IMR-90 (cell line): Measurements from ENCODE around the gene NCLN. TPM values are rescaled to one million over a fixed set of nuclear protein-coding genes. Genes with fewer than 3 reads are reported as not detected.

Experiments
- ATAC-seq: fragments of 200-7000 bp; cut with Tn5 transposase; 2 replicates; pipeline ENCODE4 v1.9.1; 2020; ENCODE audit warnings: low read depth, mild to moderate bottlenecking, moderate library complexity
- BruUV-seq: library from RNA; stranded (reverse); fragments of 400-500 nt; replicated peaks from 2 replicates; lab custom pipeline; 2021; lab: Mats Ljungman, UMichigan
- CTCF ChIA-PET: fragments of 300-600 bp; formaldehyde crosslinking; extraction: SDS; loops from one replicate; lab custom pipeline; 2021; ENCODE audit warnings: antibody characterized with exemption; lab: Yijun Ruan, JAX
- POLR2A ChIA-PET: fragments of 300-600 bp; sonication (Branson Sonifier 250); formaldehyde crosslinking; loops from one replicate; lab custom pipeline; 2022; ENCODE audit warnings: antibody characterized with exemption; ENCODE audit not compliant: unreplicated experiment; lab: Charles Lee
- DNase-seq: peaks from one replicate; pipeline ENCODE4 v3.0.0; 2013
- H2AFZ ChIP-seq: replicated peaks from 2 replicates; pipeline ENCODE3; 2013; ENCODE audit warnings: low read length, mild to moderate bottlenecking; ENCODE audit not compliant: poor library complexity
- H2AK5ac ChIP-seq: 2 replicates; pipeline ENCODE4 v1.6.1; 2013; ENCODE audit warnings: low read depth, low read length, inconsistent platforms
- H2AK9ac ChIP-seq: replicated peaks from 2 replicates; pipeline ENCODE3; 2013; ENCODE audit warnings: mild to moderate bottlenecking, low read depth, low read length, moderate library complexity; ENCODE audit not compliant: poor library complexity
- H2BK120ac ChIP-seq: 2 replicates; pipeline ENCODE4 v1.6.1; 2013; ENCODE audit warnings: low read depth, low read length, inconsistent platforms
- H2BK15ac ChIP-seq: 3 replicates; pipeline ENCODE4 v1.6.1; 2013; ENCODE audit warnings: low read depth, low read length, inconsistent platforms
- H2BK20ac ChIP-seq: 2 replicates; pipeline ENCODE4 v1.6.1; 2013; ENCODE audit warnings: low read depth, mild to moderate bottlenecking, inconsistent platforms, low read length, moderate library complexity
- H2BK5ac ChIP-seq: 2 replicates; pipeline ENCODE4 v1.6.1; 2013; ENCODE audit warnings: mild to moderate bottlenecking, low read depth, low read length, inconsistent platforms; ENCODE audit not compliant: poor library complexity, severe bottlenecking
- H3K14ac ChIP-seq: replicated peaks from 2 replicates; pipeline ENCODE4 v1.6.1; 2013; ENCODE audit warnings: low read depth, low read length, inconsistent platforms
- H3K18ac ChIP-seq: 2 replicates; pipeline ENCODE4 v1.6.1; 2013; ENCODE audit warnings: low read depth, low read length, control low read depth
- H3K23ac ChIP-seq: 2 replicates; pipeline ENCODE4 v1.6.1; 2013; ENCODE audit warnings: low read depth, low read length, inconsistent platforms
- H3K27ac ChIP-seq: 2 replicates; pipeline ENCODE4 v1.5.1; 2013; ENCODE audit warnings: mild to moderate bottlenecking, control low read depth, low read length; ENCODE audit not compliant: insufficient read depth
- H3K27me3 ChIP-seq: 2 replicates; pipeline ENCODE4 v1.6.1; 2013; ENCODE audit warnings: low read length; ENCODE audit not compliant: control insufficient read depth, insufficient read depth
- H3K36me3 ChIP-seq: 2 replicates; pipeline ENCODE4 v1.6.1; 2013; ENCODE audit warnings: low read length, mixed read lengths; ENCODE audit not compliant: control insufficient read depth, insufficient read depth
- H3K4ac ChIP-seq: 2 replicates; pipeline ENCODE4 v1.6.1; 2013; ENCODE audit warnings: low read depth, low read length, inconsistent platforms
- H3K4me1 ChIP-seq: 2 replicates; pipeline ENCODE4 v1.6.1; 2013; ENCODE audit warnings: low read length, mixed read lengths; ENCODE audit not compliant: control insufficient read depth, insufficient read depth
- H3K4me2 ChIP-seq: 2 replicates; pipeline ENCODE4 v1.6.1; 2013; ENCODE audit warnings: low read depth, mild to moderate bottlenecking, control low read depth, low read length, moderate library complexity
- H3K4me3 ChIP-seq: 2 replicates; pipeline ENCODE4 v1.5.1; 2013; ENCODE audit warnings: low read depth, mild to moderate bottlenecking, control low read depth, low read length, moderate library complexity; ENCODE audit not compliant: insufficient read depth
- H3K56ac ChIP-seq: 2 replicates; pipeline ENCODE4 v1.6.1; 2013; ENCODE audit warnings: low read length, inconsistent platforms; ENCODE audit not compliant: insufficient read depth; ENCODE audit errors: extremely low read depth
- H3K79me1 ChIP-seq, 2 experiments: 2 replicates each; pipeline ENCODE4 v1.6.1; 2013; ENCODE audit warnings: low read length in 2 of 2, inconsistent platforms in 1 of 2, low read depth in 1 of 2
- H3K9ac ChIP-seq: 2 replicates; pipeline ENCODE4 v1.6.1; 2013; ENCODE audit warnings: low read depth, low read length, control low read depth
- H3K9me1 ChIP-seq: 2 replicates; pipeline ENCODE4 v1.6.1; 2013; ENCODE audit warnings: low read length, inconsistent platforms; ENCODE audit not compliant: insufficient read depth
- H3K9me3 ChIP-seq: 2 replicates; pipeline ENCODE4 v1.6.1; 2013; ENCODE audit warnings: low read length; ENCODE audit not compliant: control insufficient read depth, insufficient read depth
- H4K20me1 ChIP-seq: 2 replicates; pipeline ENCODE4 v1.6.1; 2013; ENCODE audit warnings: low read length, inconsistent platforms; ENCODE audit not compliant: insufficient read depth
- H4K5ac ChIP-seq: 2 replicates; pipeline ENCODE4 v1.6.1; 2013; ENCODE audit warnings: mild to moderate bottlenecking, low read depth, low read length, control low read depth
- H4K8ac ChIP-seq, 2 experiments: 2 replicates each; pipeline ENCODE4 v1.6.1; 2013; ENCODE audit warnings: low read depth in 2 of 2, low read length in 2 of 2, control low read depth in 1 of 2, inconsistent platforms in 1 of 2
- H4K91ac ChIP-seq: 2 replicates; pipeline ENCODE4 v1.6.1; 2013; ENCODE audit warnings: low read depth, low read length, inconsistent platforms; ENCODE audit not compliant: insufficient read depth
- CEBPB ChIP-seq: IDR thresholded peaks from 2 replicates; pipeline ENCODE4 v1.6.1; 2012; ENCODE audit warnings: low read depth, low read length, improper control_type of control experiment
- CHD1 ChIP-seq: IDR thresholded peaks from 2 replicates; pipeline ENCODE4 v1.6.1; 2012; ENCODE audit warnings: low read depth, low read length, improper control_type of control experiment
- MAFK ChIP-seq: IDR thresholded peaks from 2 replicates; pipeline ENCODE4 v1.6.1; 2012; ENCODE audit warnings: low read depth, low read length, improper control_type of control experiment
- MAZ ChIP-seq: IDR thresholded peaks from 2 replicates; pipeline ENCODE4 v1.6.1; 2012; ENCODE audit warnings: low read depth, mild to moderate bottlenecking, low read length, improper control_type of control experiment, moderate library complexity, borderline replicate concordance
- MXI1 ChIP-seq: IDR thresholded peaks from 2 replicates; pipeline ENCODE4 v1.6.1; 2012; ENCODE audit warnings: low read depth, mild to moderate bottlenecking, low read length, moderate library complexity, borderline replicate concordance
- NFE2L2 ChIP-seq: fragments of 150-350 bp; IDR thresholded peaks from 2 replicates; pipeline ENCODE4 v1.6.1; 2016; ENCODE audit warnings: low read depth, mild to moderate bottlenecking, low read length
- POLR2A ChIP-seq: IDR thresholded peaks from 2 replicates; pipeline ENCODE4 v1.6.1; 2012; ENCODE audit warnings: mild to moderate bottlenecking, low read depth, low read length
- RAD21 ChIP-seq: IDR thresholded peaks from 2 replicates; pipeline ENCODE4 v1.6.1; 2012; ENCODE audit warnings: low read length, improper control_type of control experiment
- RFX5 ChIP-seq: IDR thresholded peaks from 2 replicates; pipeline ENCODE4 v1.8.0; 2012; ENCODE audit warnings: low read depth, mild to moderate bottlenecking, low read length, moderate library complexity
- SMC3 ChIP-seq: fragments of 150-350 bp; IDR thresholded peaks from 2 replicates; pipeline ENCODE4 v1.6.1; 2016; ENCODE audit warnings: low read depth, mild to moderate bottlenecking, antibody characterized with exemption, low read length, moderate library complexity
- WGBS, 2 experiments: methylation state at CpG; one replicate each; pipeline versions ENCODE4 v1.1.5 to v1.1.7; 2013; ENCODE audit warnings: missing lambda C conversion rate in 2 of 2; ENCODE audit not compliant: insufficient read length in 1 of 2; ENCODE audit errors: extremely low coverage in 2 of 2; 5-methylcytosine and 5-hydroxymethylcytosine counted together
- dilution Hi-C: fragments of 300-500 bp; cut with HindIII; formaldehyde crosslinking; loops from one replicate; pipeline ENCODE4 v1.14.3; 2018; ENCODE audit warnings: low sequenced_read_pairs; ENCODE audit not compliant: unreplicated experiment
- in situ Hi-C: fragments of 300-500 bp; cut with MboI; formaldehyde crosslinking; loops from 3 replicates; pipeline ENCODE4 v1.14.3; 2019; ENCODE audit warnings: low sequenced_read_pairs, inconsistent platforms, mixed read lengths
- intact Hi-C: fragments of 100-400 bp; cut with micrococcal nuclease; formaldehyde crosslinking; loops from 2 replicates; pipeline ENCODE4 v1.10.0; 2022
- polyA plus RNA-seq, 3 experiments: library from polyadenylated mRNA; depleted of rRNA; stranded (reverse); fragments of >200 nt; gene quantifications; 2 replicates each; pipeline ENCODE4 v1.2.3, GENCODE V29; 2012; ENCODE audit warnings: low replicate concordance in 1 of 3
- total RNA-seq: library from RNA; depleted of rRNA; stranded (reverse); fragments of >200 nt; gene quantifications from 2 replicates; pipeline ENCODE4 v1.2.3, GENCODE V29; 2012
- TF ChIP-seq, protein P1 (sequence below): fragments of 150-350 bp; IDR thresholded peaks from 2 replicates; pipeline ENCODE4 v1.6.1; 2016; ENCODE audit warnings: low read depth, mild to moderate bottlenecking, low read length, moderate library complexity, borderline replicate concordance
- TF ChIP-seq, protein P2 (sequence below): fragments of 150-350 bp; IDR thresholded peaks from 2 replicates; pipeline ENCODE4 v1.6.1; 2017; ENCODE audit warnings: mild to moderate bottlenecking, antibody characterized with exemption, low read length, low read depth

The NCLN gene
- total and polyA plus RNA-seq, 2 of the 4 experiments (the other 2 are of a cell fraction) = 32.8 to 90.8 TPM

DNA sequence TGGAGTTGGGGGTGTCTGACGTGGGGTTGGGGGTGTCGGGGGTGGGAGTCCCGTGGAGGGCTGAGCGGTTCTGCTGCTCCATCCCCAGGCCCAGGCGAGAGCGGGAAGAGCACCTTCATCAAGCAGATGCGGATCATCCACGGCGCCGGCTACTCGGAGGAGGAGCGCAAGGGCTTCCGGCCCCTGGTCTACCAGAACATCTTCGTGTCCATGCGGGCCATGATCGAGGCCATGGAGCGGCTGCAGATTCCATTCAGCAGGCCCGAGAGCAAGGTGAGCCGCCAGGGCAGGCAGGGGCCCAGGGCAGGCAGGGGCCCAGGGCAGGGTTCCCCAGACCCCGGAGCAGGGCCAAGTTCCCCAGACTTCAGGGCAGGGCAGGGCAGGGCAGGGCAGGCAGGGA, 37.2 kb upstream of the NCLN start:
- whole genome bisulfite sequencing, 2 experiments = 83% methylated on average over 15 of the region's 20 CpGs; no CpG with 5 or more reads in 1 of the 2 experiments
- no peaks in the 10 kb centered on the region for H3K79me1 ChIP-seq
- no peak overlapping the region for H2BK5ac ChIP-seq
- no peak overlapping the region for H2BK20ac ChIP-seq
- H3K4me2 ChIP-seq = no peak overlapping the region
- H3K9ac ChIP-seq = no peak overlapping the region
- ATAC-seq (no peak), DNase-seq (no peak)
- no peak overlapping the region for H2BK120ac ChIP-seq
- no peaks in the 10 kb centered on the region for H3K27me3 ChIP-seq
- H3K4me3 ChIP-seq = no peak overlapping the region
- H3K36me3 ChIP-seq = no peaks in the 10 kb centered on the region
- no peaks in the 10 kb centered on the region for H3K9me3 ChIP-seq
- ChIA-PET CTCF (no interaction called here), POLR2A (no interaction called here)
- no peaks in the 10 kb centered on the region; the same call in 1 of the 2 replicates for H4K20me1 ChIP-seq
- H2AK9ac ChIP-seq = no peak overlapping the region
- intact Hi-C loops (no loop called here), in situ Hi-C loops (no loop called here), dilution Hi-C loops (no loop called here)
- no peak overlapping the region for H3K23ac ChIP-seq
- no peak overlapping the region for H3K27ac ChIP-seq
- no peak overlapping the region for H2BK15ac ChIP-seq
- BruUV-seq = no TSS peak
- no peak overlapping the region for H3K4ac ChIP-seq
- TF ChIP-seq MAZ (no peak), MXI1 (no peak), CEBPB (no peak), MAFK (no peak), SMC3 (no peak), RFX5 (no peak), RAD21 (no peak), CHD1 (no peak), NFE2L2 (no peak), POLR2A (no peak)
- TF ChIP-seq, protein P1, sequence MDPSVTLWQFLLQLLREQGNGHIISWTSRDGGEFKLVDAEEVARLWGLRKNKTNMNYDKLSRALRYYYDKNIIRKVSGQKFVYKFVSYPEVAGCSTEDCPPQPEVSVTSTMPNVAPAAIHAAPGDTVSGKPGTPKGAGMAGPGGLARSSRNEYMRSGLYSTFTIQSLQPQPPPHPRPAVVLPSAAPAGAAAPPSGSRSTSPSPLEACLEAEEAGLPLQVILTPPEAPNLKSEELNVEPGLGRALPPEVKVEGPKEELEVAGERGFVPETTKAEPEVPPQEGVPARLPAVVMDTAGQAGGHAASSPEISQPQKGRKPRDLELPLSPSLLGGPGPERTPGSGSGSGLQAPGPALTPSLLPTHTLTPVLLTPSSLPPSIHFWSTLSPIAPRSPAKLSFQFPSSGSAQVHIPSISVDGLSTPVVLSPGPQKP = no peak
- TF ChIP-seq, protein P2, sequence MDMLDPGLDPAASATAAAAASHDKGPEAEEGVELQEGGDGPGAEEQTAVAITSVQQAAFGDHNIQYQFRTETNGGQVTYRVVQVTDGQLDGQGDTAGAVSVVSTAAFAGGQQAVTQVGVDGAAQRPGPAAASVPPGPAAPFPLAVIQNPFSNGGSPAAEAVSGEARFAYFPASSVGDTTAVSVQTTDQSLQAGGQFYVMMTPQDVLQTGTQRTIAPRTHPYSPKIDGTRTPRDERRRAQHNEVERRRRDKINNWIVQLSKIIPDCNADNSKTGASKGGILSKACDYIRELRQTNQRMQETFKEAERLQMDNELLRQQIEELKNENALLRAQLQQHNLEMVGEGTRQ = no peak
- no peak overlapping the region for H2AFZ ChIP-seq
- no peak overlapping the region for H4K5ac ChIP-seq
- H3K4me1 ChIP-seq = no peaks in the 10 kb centered on the region
- peaks cover 6% of the 10 kb centered on the region; the same call in 1 of the 2 replicates for H3K9me1 ChIP-seq
- no peak overlapping the region for H4K8ac ChIP-seq
- H3K18ac ChIP-seq = no peak overlapping the region
- H3K14ac ChIP-seq = no peak overlapping the region
- no peak overlapping the region for H2AK5ac ChIP-seq
- no peak overlapping the region for H3K56ac ChIP-seq
- no peak overlapping the region for H4K91ac ChIP-seq
